Measurements from ENCODE around the gene AVPR2.

The AVPR2 gene

GRCh38 chrX:153887385-153887784 is 17.1 kb upstream of the AVPR2 start:
- no peak for TF ChIP-seq CTCF (IDR thresholded peaks at IDR 0.05)

- no peak for TF ChIP-seq CTCF (IDR thresholded peaks at IDR 0.05)
Observed at GRCh38 chrX:153888344-153888743, 16.1 kb upstream of the AVPR2 start.

GRCh38 chrX:153889123-153889522 is 15.3 kb upstream of the AVPR2 start:
- TF ChIP-seq CTCF (IDR thresholded peaks at IDR 0.05) = no peak

GRCh38 chrX:153897899-153898298 is 6.6 kb upstream of the AVPR2 start:
- TF ChIP-seq CTCF (IDR thresholded peaks at IDR 0.05) = no peak

GRCh38 chrX:153900831-153901752 is 3.4 kb upstream of the AVPR2 start:
- no peak for TF ChIP-seq CTCF (IDR thresholded peaks at IDR 0.05)

GRCh38 chrX:153901753-153902140 is 2.7 kb upstream of the AVPR2 start:
- no peak for TF ChIP-seq CTCF (IDR thresholded peaks at IDR 0.05)

GRCh38 chrX:153902385-153902784 is 2.1 kb upstream of the AVPR2 start:
- TF ChIP-seq CTCF (IDR thresholded peaks at IDR 0.05) = no peak

All from LNCAP (cell line).